ENCODE measurements around the gene ELMO1. TPM values are rescaled to one million over a fixed set of nuclear protein-coding genes. Genes with fewer than 3 reads are reported as not detected.

ELMO1 gene
- total RNA-seq, 1 experiment from 2014 or later = 1.1 TPM

DNA sequence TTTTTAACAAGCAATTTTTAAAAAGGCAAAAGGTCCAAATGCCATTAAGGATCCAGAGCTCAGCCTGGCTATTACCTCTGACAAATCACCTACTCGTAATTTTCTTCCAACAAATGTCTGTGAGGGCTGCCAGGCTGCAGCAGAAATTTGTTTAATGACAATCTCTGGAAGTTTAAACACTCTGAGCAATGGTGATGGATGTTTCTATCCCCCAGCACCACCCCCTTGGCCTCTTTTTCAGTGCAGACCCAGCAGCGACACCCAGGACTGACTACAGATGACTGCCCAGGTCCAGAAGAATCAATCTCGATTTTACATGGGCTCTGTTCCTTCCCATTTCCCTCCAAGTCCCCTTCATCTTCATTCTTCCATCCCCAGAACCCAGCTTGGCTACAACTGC lies 523.0 kb downstream of the ELMO1 start:
- intact Hi-C loops (cut with micrococcal nuclease) = no loop called here
- H3K4me1 ChIP-seq (ENCODE audit: control insufficient read depth in 1 of 2, insufficient read depth in 2 of 2, low read length in 2 of 2) = no peaks in the 10 kb centered on the region
- H4K20me1 ChIP-seq (ENCODE audit: insufficient read depth) = no peaks in the 10 kb centered on the region
- no peak overlapping the region for H3K4me2 ChIP-seq (ENCODE audit: low read length)
- ATAC-seq (no peak), DNase-seq (ENCODE audit: low read depth, low spot score) (no peak)
- no TSS peak for BruUV-seq (replicated peaks)
- no peak overlapping the region for H3K4me3 ChIP-seq (replicated peaks in 1 of 2; ENCODE audit: low read depth in 1 of 2, low read length in 2 of 2)
- ChIA-PET POLR2A (no interaction called here), RAD21 (ENCODE audit: low non-redundant PET in 1 of 2, low total read pairs in 2 of 2, uncharacterized antibody in 2 of 2, unreplicated experiment in 2 of 2) (no interaction called here), CTCF (no interaction called here)
- no peaks in the 10 kb centered on the region for H3K9me2 ChIP-seq (ENCODE audit: insufficient read depth)
- H3K36me3 ChIP-seq (ENCODE audit: control insufficient read depth in 1 of 2, insufficient read depth in 2 of 2, low read length in 2 of 2) = no peaks in the 10 kb centered on the region
- no peaks in the 10 kb centered on the region for H3K9me3 ChIP-seq (ENCODE audit: control insufficient read depth in 1 of 2, insufficient read depth in 1 of 2, low read depth in 1 of 2, low read length in 2 of 2)
- H2AFZ ChIP-seq (ENCODE audit: low read depth, low read length, poor library complexity, severe bottlenecking) = no peak overlapping the region
- H3K79me2 ChIP-seq (ENCODE audit: insufficient read depth, low read length) = no peaks in the 10 kb centered on the region
- H3K9ac ChIP-seq (ENCODE audit: low read length) = no peak overlapping the region
- TF ChIP-seq ZNF274 (IDR thresholded peaks at IDR 0.05; ENCODE audit: low read depth, low read length) (no peak), POLR2A (IDR thresholded peaks at IDR 0.05; ENCODE audit: borderline replicate concordance, extremely low read depth, insufficient read depth, insufficient read length) (no peak), FOSL1 (IDR thresholded peaks at IDR 0.05; ENCODE audit: low read depth) (no peak), POLR2AphosphoS5 (IDR thresholded peaks at IDR 0.05; ENCODE audit: low read depth, low read length) (no peak), ATF3 (IDR thresholded peaks at IDR 0.05) (no peak), CBX3 (IDR thresholded peaks at IDR 0.05; ENCODE audit: low read depth) (no peak), RAD21 (IDR thresholded peaks at IDR 0.05; ENCODE audit: low read depth) (no peak), TCF7L2 (IDR thresholded peaks at IDR 0.05; ENCODE audit: borderline replicate concordance, extremely low read depth, insufficient read depth, insufficient read length) (no peak), JUND (IDR thresholded peaks at IDR 0.05) (no peak), CTCF (IDR thresholded peaks at IDR 0.05 in 2 of 3, conservative IDR thresholded peaks at IDR 0.05 in 1 of 3; ENCODE audit: borderline replicate concordance in 1 of 3, insufficient read depth in 1 of 3, low read depth in 2 of 3, low read length in 2 of 3) (no peak), MAX (IDR thresholded peaks at IDR 0.05) (no peak), SRF (IDR thresholded peaks at IDR 0.05; ENCODE audit: low read depth) (no peak), EGR1 (IDR thresholded peaks at IDR 0.05; ENCODE audit: low read depth) (no peak), EZH2 (IDR thresholded peaks at IDR 0.05) (no peak), EZH2phosphoT487 (IDR thresholded peaks at IDR 0.05; ENCODE audit: borderline replicate concordance) (no peak), ZFX (IDR thresholded peaks at IDR 0.05) (no peak), ELF1 (IDR thresholded peaks at IDR 0.05; ENCODE audit: borderline replicate concordance, low read depth) (no peak), SIN3A (IDR thresholded peaks at IDR 0.05; ENCODE audit: low read depth) (no peak), SP1 (IDR thresholded peaks at IDR 0.05; ENCODE audit: low read depth) (no peak)
- H3K27ac ChIP-seq (ENCODE audit: low read depth, low read length) = no peak overlapping the region
- no peaks in the 10 kb centered on the region for H3K27me3 ChIP-seq (ENCODE audit: insufficient read depth, low read length)
